Right ventricle myocardium superior (tissue), 1 donor: ENCODE data around the gene ATP1B2. TPM values are rescaled to one million over a fixed set of nuclear protein-coding genes. Genes with fewer than 3 reads are reported as not detected.
"Not testable (repeated sequence)": the region's sequence is repeated elsewhere in the genome, so short reads cannot be mapped to it uniquely, and the experiment has no call there.

ENCODE experiments used
- ATAC-seq: fragments of 200-7000 bp; cut with Tn5 transposase; one replicate; pipeline ENCODE4 v1.9.1; 2020; ENCODE audit warnings: mild to moderate bottlenecking; ENCODE audit not compliant: poor library complexity
- DNase-seq: peaks from one replicate; pipeline ENCODE4 v3.0.0-alpha.2; 2020
- intact Hi-C: fragments of 100-400 bp; cut with DNase I; formaldehyde crosslinking; loops from one replicate; pipeline ENCODE4 v1.11.2; 2022
- long read RNA-seq: library from polyadenylated mRNA; unstranded; transcript quantifications from one replicate; pipeline ENCODE4 v2.0.0, GENCODE V29; 2021
- total RNA-seq: library from RNA; stranded (reverse); fragmentation: NEBNext Ultra II Directional; extraction: Animal tissue kit (Norgen Biotek cat#: 25700); gene quantifications from one replicate; pipeline ENCODE4 v1.2.1, GENCODE V29; 2021
- donor health status: DM: no; HTN: yes; CAD: no; lungs with severe emphysema.

Gene ATP1B2
- 3.1 TPM for total RNA-seq
- long read RNA-seq, partial matches to known transcripts = 1 of 8 reads
- long read RNA-seq, other reads (novel, unspliced or antisense) = 3 of 8 reads

- DNase-seq (peak; percentile 83), ATAC-seq (peak; percentile 91)
- intact Hi-C loops = no loop called here
Observed at GRCh38 chr17:7650509-7651096, at the start of gene ATP1B2. TSS of gene ATP1B2 (plus strand) at chr17:7650926. CDS start at chr17:7651519, 593 bp downstream.

- intact Hi-C loops = no loop called here
- peak; percentile 94 for ATAC-seq
- DNase-seq = no peak
Observed at GRCh38 chr17:7606280-7606679, 44.4 kb upstream of the ATP1B2 start.

- ATAC-seq (no peak), DNase-seq (no peak)
- intact Hi-C loops = no loop called here
Observed at GRCh38 chr17:7610641-7611040, 40.1 kb upstream of the ATP1B2 start.

GRCh38 chr17:7611635-7612293, 39.0 kb upstream of the ATP1B2 start:
- ATAC-seq (no peak), DNase-seq (no peak)
- intact Hi-C loops = no loop called here

GRCh38 chr17:7612294-7612640, 38.5 kb upstream of the ATP1B2 start:
- no peak for ATAC-seq
- intact Hi-C loops = no loop called here
- no peak for DNase-seq

- intact Hi-C loops = no loop called here
- ATAC-seq (no peak), DNase-seq (no peak)
Observed at GRCh38 chr17:7613769-7614424, 36.8 kb upstream of the ATP1B2 start.

- intact Hi-C loops = no loop called here
Observed at GRCh38 chr17:7614425-7615264, 36.1 kb upstream of the ATP1B2 start, which contains the start of gene FXR2. TSS of gene FXR2 (minus strand) at chr17:7614897. CDS start at chr17:7614532, 365 bp downstream.

GRCh38 chr17:7615265-7615747, 35.4 kb upstream of the ATP1B2 start:
- DNase-seq = no peak
- no peak for ATAC-seq
- intact Hi-C loops = no loop called here

More at GRCh38 chr17:7614425-7615264, 36.1 kb upstream of the ATP1B2 start, which contains the start of gene FXR2:
- DNase-seq = peak; percentile 100
- ATAC-seq = peak; percentile 97

GRCh38 chr17:7618608-7619007, 32.1 kb upstream of the ATP1B2 start:
- ATAC-seq (no peak), DNase-seq (no peak)
- intact Hi-C loops = no loop called here

GRCh38 chr17:7620835-7621234, 29.9 kb upstream of the ATP1B2 start:
- ATAC-seq = no peak
- no peak for DNase-seq
- intact Hi-C loops = no loop called here

- intact Hi-C loops = no loop called here
- no peak for ATAC-seq
- DNase-seq = no peak
Observed at GRCh38 chr17:7623661-7624060, 27.1 kb upstream of the ATP1B2 start.

- ATAC-seq, intact Hi-C loops, DNase-seq: not testable (repeated sequence)
Observed at GRCh38 chr17:7625749-7626148, 25.0 kb upstream of the ATP1B2 start.

- DNase-seq = peak; percentile 55
- ATAC-seq = no peak
- intact Hi-C loops = no loop called here
Observed at GRCh38 chr17:7626307-7626706, 24.4 kb upstream of the ATP1B2 start.

- intact Hi-C loops = no loop called here
- DNase-seq (no peak), ATAC-seq (peak; percentile 2)
Observed at GRCh38 chr17:7626956-7627249, 23.8 kb upstream of the ATP1B2 start.

- peak; percentile 99 for ATAC-seq
- intact Hi-C loops = no loop called here
- peak; percentile 96 for DNase-seq
Observed at GRCh38 chr17:7627250-7628121, 23.2 kb upstream of the ATP1B2 start, which contains the start of gene SAT2. TSS of gene SAT2 (minus strand) at chr17:7627821. CDS start at chr17:7627635, 186 bp downstream.

GRCh38 chr17:7629939-7630571, 20.7 kb upstream of the ATP1B2 start, which contains the start of gene SHBG:
TSS of gene SHBG (plus strand) at chr17:7630135. CDS start at chr17:7630173, 38 bp downstream.
- intact Hi-C loops = no loop called here
- DNase-seq (no peak), ATAC-seq (no peak)
